Measurements from ENCODE around the gene SYMPK.

Gene SYMPK

DNA sequence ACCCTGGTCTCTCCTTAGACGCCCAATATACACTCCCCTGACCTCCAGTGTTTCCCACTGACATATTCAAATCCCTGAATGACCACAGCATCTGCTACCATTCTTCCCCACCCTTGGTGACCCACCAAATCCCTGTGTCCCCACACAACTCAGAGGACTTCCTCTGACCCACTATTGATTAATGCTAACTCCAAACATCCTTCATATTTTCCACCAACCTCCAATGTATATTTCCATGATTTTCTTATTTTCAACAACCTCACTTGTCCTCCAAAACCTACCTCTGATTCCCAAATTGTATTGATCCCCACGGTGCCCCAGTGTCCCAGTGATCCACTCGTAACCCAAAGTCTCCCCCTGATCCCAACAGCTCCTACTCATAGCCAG lies 69.8 kb downstream of the SYMPK start:
- Histone ChIP-seq H4K20me1 (ENCODE audit: low read depth, low read length) (no peaks in the 10 kb centered on the region), H3K9ac (ENCODE audit: low read length) (no peak overlapping the region), H3K79me2 (ENCODE audit: insufficient read depth, low read length) (peaks cover 10% of the 10 kb centered on the region), H3K4me2 (ENCODE audit: low read depth, low read length, poor library complexity, severe bottlenecking) (peak overlapping the region; percentile 36), H3F3A (ENCODE audit: insufficient read depth) (no peaks in the 10 kb centered on the region), H3K36me3 (ENCODE audit: low read length) (no peaks in the 10 kb centered on the region), H2AFZ (ENCODE audit: low read depth, low read length, severe bottlenecking) (no peak overlapping the region), H3K9me3 (ENCODE audit: insufficient read depth, low read length) (no peaks in the 10 kb centered on the region), H3K4me3 (ENCODE audit: insufficient read depth, low read length, poor library complexity, severe bottlenecking) (peak overlapping the region; percentile 22), H3K27ac (ENCODE audit: low read depth, low read length) (no peak overlapping the region), H3K9me2 (replicated peaks; ENCODE audit: insufficient read depth, low read length) (no peaks in the 10 kb centered on the region), H3K27me3 (ENCODE audit: low read length) (no peaks in the 10 kb centered on the region)
- TF ChIP-seq, protein P1, sequence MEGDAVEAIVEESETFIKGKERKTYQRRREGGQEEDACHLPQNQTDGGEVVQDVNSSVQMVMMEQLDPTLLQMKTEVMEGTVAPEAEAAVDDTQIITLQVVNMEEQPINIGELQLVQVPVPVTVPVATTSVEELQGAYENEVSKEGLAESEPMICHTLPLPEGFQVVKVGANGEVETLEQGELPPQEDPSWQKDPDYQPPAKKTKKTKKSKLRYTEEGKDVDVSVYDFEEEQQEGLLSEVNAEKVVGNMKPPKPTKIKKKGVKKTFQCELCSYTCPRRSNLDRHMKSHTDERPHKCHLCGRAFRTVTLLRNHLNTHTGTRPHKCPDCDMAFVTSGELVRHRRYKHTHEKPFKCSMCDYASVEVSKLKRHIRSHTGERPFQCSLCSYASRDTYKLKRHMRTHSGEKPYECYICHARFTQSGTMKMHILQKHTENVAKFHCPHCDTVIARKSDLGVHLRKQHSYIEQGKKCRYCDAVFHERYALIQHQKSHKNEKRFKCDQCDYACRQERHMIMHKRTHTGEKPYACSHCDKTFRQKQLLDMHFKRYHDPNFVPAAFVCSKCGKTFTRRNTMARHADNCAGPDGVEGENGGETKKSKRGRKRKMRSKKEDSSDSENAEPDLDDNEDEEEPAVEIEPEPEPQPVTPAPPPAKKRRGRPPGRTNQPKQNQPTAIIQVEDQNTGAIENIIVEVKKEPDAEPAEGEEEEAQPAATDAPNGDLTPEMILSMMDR (IDR thresholded peaks at IDR 0.05; ENCODE audit: insufficient read depth, low read length, poor library complexity, severe bottlenecking), result no peak
- TF ChIP-seq EZH2phosphoT487 (conservative IDR thresholded peaks at IDR 0.05; ENCODE audit: low read length), result no peak

DNA sequence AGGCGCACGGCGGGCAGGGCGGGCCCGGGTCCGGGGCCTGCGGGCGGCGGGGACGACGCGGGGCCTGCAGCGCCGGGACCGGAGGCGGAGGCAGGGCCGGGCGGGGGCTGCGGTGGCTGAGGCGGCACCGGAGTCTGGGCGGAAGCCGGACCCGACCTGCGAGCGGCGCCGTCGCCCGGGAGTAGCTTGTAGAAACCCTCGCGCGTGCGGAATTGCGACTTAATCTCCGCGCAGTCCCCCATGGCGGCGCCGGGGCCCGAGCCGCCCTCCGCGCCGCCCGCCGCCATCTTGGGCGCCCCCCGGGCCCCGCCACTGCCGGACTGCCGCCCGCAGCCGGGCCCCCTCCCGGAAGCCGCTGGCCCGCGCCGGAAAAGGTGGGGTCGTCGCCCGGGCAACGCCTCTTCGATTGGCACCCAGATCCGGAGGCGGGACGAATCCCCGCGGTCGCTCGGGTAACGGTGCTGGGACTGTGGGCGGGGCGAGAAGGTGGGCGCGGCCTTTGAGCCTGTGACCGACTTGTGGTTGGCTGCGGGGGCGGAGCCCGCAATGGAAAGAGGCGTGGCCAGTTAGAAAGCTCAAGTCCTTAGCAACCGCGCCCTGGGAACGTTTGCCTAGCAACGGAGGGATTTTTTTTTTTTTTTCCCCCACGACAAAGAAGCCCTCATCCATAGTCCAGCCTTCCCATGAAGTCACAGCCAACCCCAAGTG lies 70.3 kb downstream of the SYMPK start, which contains the start of gene DMWD:
Gene DMWD (minus strand): TSS at position 376 of the 708 bp plus-strand sequence. CDS start 89 bp downstream, at position 287.
- Histone ChIP-seq H4K20me1 (ENCODE audit: low read depth, low read length) (no peaks in the 10 kb centered on the region), H2AFZ (ENCODE audit: low read depth, low read length, severe bottlenecking) (peak within 1 kb of the TSS; percentile 53), H3K36me3 (ENCODE audit: low read length) (no peaks in the 10 kb centered on the region), H3K9ac (ENCODE audit: low read length) (peak within 1 kb of the TSS; percentile 84), H3K4me2 (ENCODE audit: low read depth, low read length, poor library complexity, severe bottlenecking) (peak within 1 kb of the TSS; percentile 94), H3K79me2 (ENCODE audit: insufficient read depth, low read length) (peaks cover 10% of the 10 kb centered on the region), H3F3A (ENCODE audit: insufficient read depth) (no peaks in the 10 kb centered on the region), H3K27me3 (ENCODE audit: low read length) (no peaks in the 10 kb centered on the region), H3K27ac (ENCODE audit: low read depth, low read length) (no peak within 1 kb of the TSS; the same call in 1 of the 2 replicates), H3K9me3 (ENCODE audit: insufficient read depth, low read length) (no peaks in the 10 kb centered on the region), H3K4me3 (ENCODE audit: insufficient read depth, low read length, poor library complexity, severe bottlenecking) (peak within 1 kb of the TSS; percentile 97), H3K9me2 (replicated peaks; ENCODE audit: insufficient read depth, low read length) (no peaks in the 10 kb centered on the region)
- TF ChIP-seq EZH2phosphoT487 (conservative IDR thresholded peaks at IDR 0.05; ENCODE audit: low read length), result no peak
- TF ChIP-seq, protein P1 (IDR thresholded peaks at IDR 0.05; ENCODE audit: insufficient read depth, low read length, poor library complexity, severe bottlenecking), result no peak

GRCh38 chr19:45791744-45792469 lies 71.0 kb downstream of the SYMPK start:
- Histone ChIP-seq H3K27me3 (ENCODE audit: low read length) (no peaks in the 10 kb centered on the region), H3K9me2 (replicated peaks; ENCODE audit: insufficient read depth, low read length) (no peaks in the 10 kb centered on the region), H4K20me1 (ENCODE audit: low read depth, low read length) (no peaks in the 10 kb centered on the region), H3F3A (ENCODE audit: insufficient read depth) (no peaks in the 10 kb centered on the region), H3K36me3 (ENCODE audit: low read length) (no peaks in the 10 kb centered on the region), H3K9me3 (ENCODE audit: insufficient read depth, low read length) (no peaks in the 10 kb centered on the region), H3K4me3 (ENCODE audit: insufficient read depth, low read length, poor library complexity, severe bottlenecking) (peak overlapping the region; percentile 97), H3K9ac (ENCODE audit: low read length) (peak overlapping the region; percentile 84), H3K79me2 (ENCODE audit: insufficient read depth, low read length) (peaks cover 10% of the 10 kb centered on the region), H3K27ac (ENCODE audit: low read depth, low read length) (no peak overlapping the region; the same call in 1 of the 2 replicates), H2AFZ (ENCODE audit: low read depth, low read length, severe bottlenecking) (peak overlapping the region; percentile 53), H3K4me2 (ENCODE audit: low read depth, low read length, poor library complexity, severe bottlenecking) (peak overlapping the region; percentile 94)
- no peak for TF ChIP-seq EZH2phosphoT487 (conservative IDR thresholded peaks at IDR 0.05; ENCODE audit: low read length)
- TF ChIP-seq, protein P1 (IDR thresholded peaks at IDR 0.05; ENCODE audit: insufficient read depth, low read length, poor library complexity, severe bottlenecking), result no peak
